ENCODE measurements around the gene CNTNAP4. TPM values are rescaled to one million over a fixed set of nuclear protein-coding genes. Genes with fewer than 3 reads are reported as not detected.

CNTNAP4 gene
- total RNA-seq, 3 donors from 2014 or later = not detected

- no peaks in the 10 kb centered on the region for H3K27me3 ChIP-seq
- peaks cover 0 to 8% of the 10 kb centered on the region in 2 donors for H3K9me3 ChIP-seq
- TF ChIP-seq POLR2A (IDR thresholded peaks at IDR 0.05) = no peak
- TF ChIP-seq, protein P1, sequence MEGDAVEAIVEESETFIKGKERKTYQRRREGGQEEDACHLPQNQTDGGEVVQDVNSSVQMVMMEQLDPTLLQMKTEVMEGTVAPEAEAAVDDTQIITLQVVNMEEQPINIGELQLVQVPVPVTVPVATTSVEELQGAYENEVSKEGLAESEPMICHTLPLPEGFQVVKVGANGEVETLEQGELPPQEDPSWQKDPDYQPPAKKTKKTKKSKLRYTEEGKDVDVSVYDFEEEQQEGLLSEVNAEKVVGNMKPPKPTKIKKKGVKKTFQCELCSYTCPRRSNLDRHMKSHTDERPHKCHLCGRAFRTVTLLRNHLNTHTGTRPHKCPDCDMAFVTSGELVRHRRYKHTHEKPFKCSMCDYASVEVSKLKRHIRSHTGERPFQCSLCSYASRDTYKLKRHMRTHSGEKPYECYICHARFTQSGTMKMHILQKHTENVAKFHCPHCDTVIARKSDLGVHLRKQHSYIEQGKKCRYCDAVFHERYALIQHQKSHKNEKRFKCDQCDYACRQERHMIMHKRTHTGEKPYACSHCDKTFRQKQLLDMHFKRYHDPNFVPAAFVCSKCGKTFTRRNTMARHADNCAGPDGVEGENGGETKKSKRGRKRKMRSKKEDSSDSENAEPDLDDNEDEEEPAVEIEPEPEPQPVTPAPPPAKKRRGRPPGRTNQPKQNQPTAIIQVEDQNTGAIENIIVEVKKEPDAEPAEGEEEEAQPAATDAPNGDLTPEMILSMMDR (IDR thresholded peaks at IDR 0.05) = no peak
- no peak for TF ChIP-seq POLR2AphosphoS5 (IDR thresholded peaks at IDR 0.05)
- H3K27ac ChIP-seq = no peak overlapping the region
- intact Hi-C loops (cut with DNase I; ENCODE audit: low total_unique reads) = no loop called here
- no peaks in the 10 kb centered on the region for H3K36me3 ChIP-seq
- no peaks in the 10 kb centered on the region for H3K4me1 ChIP-seq
- no peak for DNase-seq (ENCODE audit: low spot score in 2 of 2)
- no peak overlapping the region for H3K4me3 ChIP-seq
Measured at GRCh38 chr16:76409706-76410105, 132.5 kb downstream of the CNTNAP4 start.

GRCh38 chr16:76421571-76421970 lies 144.4 kb downstream of the CNTNAP4 start:
- no peaks in the 10 kb centered on the region for H3K36me3 ChIP-seq
- peaks cover 0 to 15% of the 10 kb centered on the region in 2 donors for H3K9me3 ChIP-seq
- no peak overlapping the region for H3K27ac ChIP-seq
- no peak overlapping the region for H3K4me3 ChIP-seq
- intact Hi-C loops (cut with DNase I; ENCODE audit: low total_unique reads) = no loop called here
- DNase-seq (ENCODE audit: low spot score in 2 of 2) = no peak
- no peaks in the 10 kb centered on the region for H3K27me3 ChIP-seq
- H3K4me1 ChIP-seq = no peaks in the 10 kb centered on the region
- TF ChIP-seq POLR2A (IDR thresholded peaks at IDR 0.05) = no peak
- no peak for TF ChIP-seq POLR2AphosphoS5 (IDR thresholded peaks at IDR 0.05)
- TF ChIP-seq, protein P1 (IDR thresholded peaks at IDR 0.05) = no peak

DNA sequence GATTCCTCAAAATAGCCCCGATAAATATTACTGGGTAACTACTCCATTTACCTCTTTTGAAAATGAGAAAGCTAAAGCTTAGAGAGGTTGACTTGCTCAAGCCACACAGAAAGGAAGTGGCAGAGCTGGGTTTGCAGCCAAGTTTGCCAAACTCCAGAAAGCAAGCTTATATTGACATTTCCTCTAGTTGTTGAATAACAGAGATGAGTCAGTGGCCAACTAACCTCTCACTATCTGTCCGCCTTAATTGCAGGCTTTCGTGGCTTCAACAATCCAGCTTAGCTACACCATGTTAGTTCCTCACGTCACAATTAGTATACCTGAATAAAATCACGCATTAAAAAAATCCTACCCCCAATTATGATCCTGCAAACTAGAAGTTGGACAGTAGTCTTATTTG lies 151.7 kb downstream of the CNTNAP4 start:
- no peaks in the 10 kb centered on the region for H3K9me3 ChIP-seq
- no peak overlapping the region for H3K4me3 ChIP-seq
- H3K27ac ChIP-seq = no peak overlapping the region
- intact Hi-C loops (cut with DNase I; ENCODE audit: low total_unique reads) = no loop called here
- TF ChIP-seq POLR2A (IDR thresholded peaks at IDR 0.05) (no peak), POLR2AphosphoS5 (IDR thresholded peaks at IDR 0.05) (no peak)
- TF ChIP-seq, protein P1 (IDR thresholded peaks at IDR 0.05) = no peak
- H3K27me3 ChIP-seq = no peaks in the 10 kb centered on the region
- no peaks in the 10 kb centered on the region for H3K4me1 ChIP-seq
- H3K36me3 ChIP-seq = no peaks in the 10 kb centered on the region
- DNase-seq (ENCODE audit: low spot score in 2 of 2) = peak in 1 of 2 donors; percentile 52

DNA sequence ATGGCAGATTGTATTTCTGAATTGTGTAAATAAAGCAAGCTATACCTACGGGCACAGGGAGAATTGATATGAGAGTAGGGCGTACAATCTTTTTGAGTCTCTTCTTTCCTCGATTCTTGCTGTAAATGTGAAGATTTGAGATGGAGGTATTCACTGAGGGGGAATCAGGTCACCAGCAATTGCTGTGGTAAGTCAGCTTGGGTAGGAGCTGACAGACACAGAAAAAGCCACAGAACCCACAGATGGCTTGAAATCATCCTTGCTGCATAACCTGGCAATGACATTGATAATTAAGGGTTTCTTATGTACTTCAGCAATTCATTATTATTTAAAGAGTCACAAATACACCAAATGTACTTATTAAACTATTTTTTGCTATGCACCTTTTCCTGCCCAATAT lies 164.2 kb downstream of the CNTNAP4 start:
- H3K27ac ChIP-seq = no peak overlapping the region
- DNase-seq (ENCODE audit: low spot score in 2 of 2) = no peak
- intact Hi-C loops (cut with DNase I; ENCODE audit: low total_unique reads) = no loop called here

DNA sequence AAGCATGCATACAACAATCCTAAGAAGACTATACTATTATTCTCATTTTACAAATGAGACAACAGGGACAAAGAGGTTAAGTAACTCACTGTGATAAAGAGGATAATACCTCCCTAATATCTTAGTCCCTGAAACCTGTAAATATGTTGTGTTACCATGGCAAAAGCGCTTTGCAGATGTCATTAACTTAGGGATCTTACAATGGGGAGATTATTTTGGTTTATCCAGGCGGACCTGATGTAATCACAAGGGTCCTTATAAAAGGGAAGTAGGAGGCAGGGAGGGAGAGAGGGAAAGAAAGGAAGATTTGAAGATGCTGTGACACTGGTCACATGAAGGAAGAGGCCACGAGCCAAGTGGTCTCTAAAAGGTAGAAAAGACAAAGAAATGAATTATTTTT lies 164.7 kb downstream of the CNTNAP4 start:
- H3K9me3 ChIP-seq = no peaks in the 10 kb centered on the region
- no peaks in the 10 kb centered on the region for H3K27me3 ChIP-seq
- TF ChIP-seq POLR2A (IDR thresholded peaks at IDR 0.05) = no peak
- TF ChIP-seq, protein P1 (IDR thresholded peaks at IDR 0.05) = no peak
- no peak for TF ChIP-seq POLR2AphosphoS5 (IDR thresholded peaks at IDR 0.05)
- no peak overlapping the region for H3K27ac ChIP-seq
- no peak for DNase-seq (ENCODE audit: low spot score in 2 of 2)
- no peak overlapping the region for H3K4me3 ChIP-seq
- intact Hi-C loops (cut with DNase I; ENCODE audit: low total_unique reads) = no loop called here
- no peaks in the 10 kb centered on the region for H3K36me3 ChIP-seq
- H3K4me1 ChIP-seq = no peaks in the 10 kb centered on the region

More for the DNA sequence above, 164.2 kb downstream of the CNTNAP4 start:
- TF ChIP-seq POLR2AphosphoS5 (IDR thresholded peaks at IDR 0.05) = no peak
- no peak for TF ChIP-seq POLR2A (IDR thresholded peaks at IDR 0.05)
- TF ChIP-seq, protein P1 (IDR thresholded peaks at IDR 0.05) = no peak
- Histone ChIP-seq H3K27me3 (no peaks in the 10 kb centered on the region), H3K4me3 (no peak overlapping the region), H3K36me3 (no peaks in the 10 kb centered on the region), H3K4me1 (no peaks in the 10 kb centered on the region), H3K9me3 (no peaks in the 10 kb centered on the region)
